OCI-LY1 (cell line): ENCODE results near the gene TPST2.
A peak's percentile ranks its signal among the peaks of the same experiment; 100 is the strongest.

Experiments
- H2AFZ ChIP-seq: fragments of 200-600 bp; sonication (generic), shearing (Covaris generic); 2 replicates; pipeline ENCODE4 v1.6.0; 2014; ENCODE audit warnings: antibody characterized with exemption, mild to moderate bottlenecking, low read length
- H3F3A ChIP-seq: fragments of 200-600 bp; sonication (generic), shearing (Covaris generic); 2 replicates; pipeline ENCODE4 v1.6.0; 2014; ENCODE audit warnings: mild to moderate bottlenecking, antibody characterized with exemption, low read length, moderate library complexity; ENCODE audit not compliant: insufficient read depth
- H3K27ac ChIP-seq: fragments of 200-600 bp; sonication (generic); 2 replicates; pipeline ENCODE4 v1.5.1; 2014; ENCODE audit warnings: low read length, mixed run types, mild to moderate bottlenecking, low read depth; ENCODE audit not compliant: poor library complexity, severe bottlenecking
- H3K27me3 ChIP-seq: fragments of 200-600 bp; sonication (generic); 2 replicates; pipeline ENCODE4 v1.6.0; 2014; ENCODE audit warnings: antibody characterized with exemption, mild to moderate bottlenecking, low read length, moderate library complexity; ENCODE audit not compliant: insufficient read depth
- H3K36me3 ChIP-seq: fragments of 200-600 bp; sonication (generic); 2 replicates; pipeline ENCODE4 v1.6.1; 2014; ENCODE audit warnings: mild to moderate bottlenecking, antibody characterized with exemption, low read length, moderate library complexity, mixed read lengths; ENCODE audit not compliant: insufficient read depth
- H3K4me1 ChIP-seq: fragments of 200-600 bp; sonication (generic); 2 replicates; pipeline ENCODE4 v1.5.1; 2014; ENCODE audit warnings: mild to moderate bottlenecking, low read length, moderate library complexity; ENCODE audit not compliant: insufficient read depth, severe bottlenecking
- H3K4me2 ChIP-seq: fragments of 200-600 bp; sonication (generic), shearing (Covaris generic); 2 replicates; pipeline ENCODE4 v1.6.1; 2014; ENCODE audit warnings: low read length
- H3K4me3 ChIP-seq: fragments of 200-600 bp; sonication (generic); 2 replicates; pipeline ENCODE4 v1.5.1; 2014; ENCODE audit warnings: low read length, low read depth, mild to moderate bottlenecking, mixed read lengths; ENCODE audit not compliant: poor library complexity, severe bottlenecking
- H3K79me2 ChIP-seq: fragments of 200-600 bp; shearing (Covaris generic); 2 replicates; pipeline ENCODE4 v1.6.1; 2016; ENCODE audit warnings: mixed run types, low read length, mixed read lengths; ENCODE audit not compliant: insufficient read depth
- H3K9ac ChIP-seq: fragments of 200-600 bp; sonication (generic), shearing (Covaris generic); 2 replicates; pipeline ENCODE4 v1.6.1; 2014; ENCODE audit warnings: mild to moderate bottlenecking, low read length, mixed read lengths
- H3K9me2 ChIP-seq: fragments of 200-600 bp; sonication (generic), shearing (Covaris generic); 2 replicates; pipeline ENCODE4 v1.6.1; 2014; ENCODE audit warnings: low read depth, mild to moderate bottlenecking, low read length, mixed read lengths
- H3K9me3 ChIP-seq: fragments of 200-600 bp; shearing (Covaris generic); 2 replicates; pipeline ENCODE4 v1.6.1; 2014; ENCODE audit warnings: low read length, mixed read lengths
- H4K20me1 ChIP-seq: fragments of 200-600 bp; sonication (generic), shearing (Covaris generic); 2 replicates; pipeline ENCODE4 v1.6.0; 2016; ENCODE audit warnings: mild to moderate bottlenecking, low read length; ENCODE audit not compliant: insufficient read depth
- EZH2 ChIP-seq: fragments of 200-600 bp; sonication (generic), shearing (Covaris generic); IDR thresholded peaks from 2 replicates; pipeline ENCODE4 v1.8.0; 2017; ENCODE audit warnings: borderline replicate concordance, mixed run types, mild to moderate bottlenecking, antibody characterized with exemption, low read length, moderate library complexity, mixed read lengths
- TF ChIP-seq, protein P1 (sequence below): fragments of 200-600 bp; sonication (generic), shearing (Covaris generic); IDR thresholded peaks from 2 replicates; pipeline ENCODE4 v1.5.1; 2017; ENCODE audit warnings: mild to moderate bottlenecking, antibody characterized with exemption, low read length, moderate library complexity, mixed read lengths

The TPST2 gene

GRCh38 chr22:26487996-26488395, 101.9 kb downstream of the TPST2 start:
- Histone ChIP-seq H3K36me3 (peaks cover 70% of the 10 kb centered on the region), H3K27ac (peak overlapping the region; percentile 95), H3K9ac (peak overlapping the region; percentile 48; the same call in 1 of the 2 replicates), H3K9me3 (no peaks in the 10 kb centered on the region), H3K27me3 (no peaks in the 10 kb centered on the region), H3K4me1 (peaks cover 53% of the 10 kb centered on the region), H3K4me2 (peak overlapping the region; percentile 17), H3F3A (no peaks in the 10 kb centered on the region; the same call in 1 of the 2 replicates), H3K4me3 (no peak overlapping the region), H4K20me1 (no peaks in the 10 kb centered on the region), H2AFZ (no peak overlapping the region), H3K9me2 (no peaks in the 10 kb centered on the region), H3K79me2 (peaks cover 30% of the 10 kb centered on the region)
- TF ChIP-seq EZH2, result no peak
- TF ChIP-seq, protein P1, sequence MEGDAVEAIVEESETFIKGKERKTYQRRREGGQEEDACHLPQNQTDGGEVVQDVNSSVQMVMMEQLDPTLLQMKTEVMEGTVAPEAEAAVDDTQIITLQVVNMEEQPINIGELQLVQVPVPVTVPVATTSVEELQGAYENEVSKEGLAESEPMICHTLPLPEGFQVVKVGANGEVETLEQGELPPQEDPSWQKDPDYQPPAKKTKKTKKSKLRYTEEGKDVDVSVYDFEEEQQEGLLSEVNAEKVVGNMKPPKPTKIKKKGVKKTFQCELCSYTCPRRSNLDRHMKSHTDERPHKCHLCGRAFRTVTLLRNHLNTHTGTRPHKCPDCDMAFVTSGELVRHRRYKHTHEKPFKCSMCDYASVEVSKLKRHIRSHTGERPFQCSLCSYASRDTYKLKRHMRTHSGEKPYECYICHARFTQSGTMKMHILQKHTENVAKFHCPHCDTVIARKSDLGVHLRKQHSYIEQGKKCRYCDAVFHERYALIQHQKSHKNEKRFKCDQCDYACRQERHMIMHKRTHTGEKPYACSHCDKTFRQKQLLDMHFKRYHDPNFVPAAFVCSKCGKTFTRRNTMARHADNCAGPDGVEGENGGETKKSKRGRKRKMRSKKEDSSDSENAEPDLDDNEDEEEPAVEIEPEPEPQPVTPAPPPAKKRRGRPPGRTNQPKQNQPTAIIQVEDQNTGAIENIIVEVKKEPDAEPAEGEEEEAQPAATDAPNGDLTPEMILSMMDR, result no peak

DNA sequence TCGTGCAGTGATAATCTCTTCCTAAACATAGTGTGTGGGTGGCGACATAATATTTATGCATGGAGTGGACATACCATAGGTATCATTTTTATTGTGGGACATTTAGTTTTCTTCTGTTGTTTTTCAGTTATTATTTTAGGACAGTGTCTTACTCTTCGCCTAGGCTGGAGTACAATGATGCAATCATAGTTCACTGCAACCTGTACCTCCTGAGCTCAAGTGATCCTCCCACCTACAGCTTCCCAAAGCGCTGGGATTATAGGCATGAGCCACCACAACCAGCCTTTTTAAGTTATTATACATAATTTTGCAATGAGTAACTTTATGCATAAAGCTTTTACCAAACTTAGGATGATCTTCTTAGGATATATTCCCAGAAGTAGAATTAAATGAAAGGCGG, 103.5 kb downstream of the TPST2 start:
- H3K27me3 ChIP-seq, result no peaks in the 10 kb centered on the region
- H3K9ac ChIP-seq, result no peak overlapping the region; the same call in 1 of the 2 replicates
- peak overlapping the region; percentile 95 for H3K27ac ChIP-seq
- peak overlapping the region; percentile 88 for H3K4me3 ChIP-seq
- peaks cover 56% of the 10 kb centered on the region for H3K36me3 ChIP-seq
- H4K20me1 ChIP-seq, result no peaks in the 10 kb centered on the region
- H3K9me2 ChIP-seq, result no peaks in the 10 kb centered on the region
- H3F3A ChIP-seq, result peaks cover 8% of the 10 kb centered on the region; the same call in 1 of the 2 replicates
- TF ChIP-seq, protein P1, result no peak
- no peak for TF ChIP-seq EZH2
- H3K9me3 ChIP-seq, result no peaks in the 10 kb centered on the region
- H2AFZ ChIP-seq, result no peak overlapping the region
- H3K4me2 ChIP-seq, result peak overlapping the region; percentile 86; the same call in 1 of the 2 replicates
- H3K79me2 ChIP-seq, result peaks cover 35% of the 10 kb centered on the region
- H3K4me1 ChIP-seq, result peaks cover 69% of the 10 kb centered on the region

DNA sequence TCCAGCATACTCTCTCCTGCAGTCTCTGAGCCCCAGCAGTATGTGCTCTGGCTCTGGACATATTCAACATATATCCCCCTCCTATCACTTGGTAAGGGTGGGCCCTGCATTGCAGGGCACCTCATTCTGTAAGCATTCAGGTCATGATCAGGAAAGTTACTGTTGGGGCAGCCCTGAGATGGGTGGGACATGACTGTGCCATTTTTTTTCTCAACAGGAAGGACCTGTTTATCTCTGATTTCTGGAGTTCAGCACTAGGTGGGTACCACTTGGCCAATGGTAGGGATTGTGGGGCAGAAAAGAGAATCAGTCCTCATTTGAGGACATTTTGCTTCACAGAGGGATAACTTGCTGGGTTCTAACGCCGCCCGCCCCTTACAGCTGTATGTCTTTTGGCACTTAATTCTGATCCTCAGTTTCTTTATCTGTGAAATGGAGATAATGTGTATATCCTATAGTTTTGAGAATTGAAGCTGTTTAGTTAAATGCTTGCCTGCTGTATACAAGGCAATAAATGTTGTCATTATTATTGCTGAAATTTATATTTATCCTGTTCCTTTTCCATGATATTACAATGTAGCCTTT, 104.0 kb downstream of the TPST2 start:
- H3K9ac ChIP-seq, result peak overlapping the region; percentile 90; the same call in 1 of the 2 replicates
- peaks cover 74% of the 10 kb centered on the region for H3K4me1 ChIP-seq

More for the DNA sequence above, 104.0 kb downstream of the TPST2 start:
- no peak overlapping the region for H2AFZ ChIP-seq
- H3K27me3 ChIP-seq, result no peaks in the 10 kb centered on the region
- peak overlapping the region; percentile 88 for H3K4me3 ChIP-seq
- no peaks in the 10 kb centered on the region for H4K20me1 ChIP-seq
- peak overlapping the region; percentile 95 for H3K27ac ChIP-seq
- H3K9me3 ChIP-seq, result no peaks in the 10 kb centered on the region
- no peaks in the 10 kb centered on the region for H3K9me2 ChIP-seq
- H3K4me2 ChIP-seq, result peak overlapping the region; percentile 86
- peaks cover 52% of the 10 kb centered on the region for H3K36me3 ChIP-seq
- peaks cover 35% of the 10 kb centered on the region for H3K79me2 ChIP-seq
- peaks cover 8% of the 10 kb centered on the region; the same call in 1 of the 2 replicates for H3F3A ChIP-seq
- TF ChIP-seq EZH2, result no peak
- TF ChIP-seq, protein P1, result no peak
